GM18858 (cell line): ENCODE data around the gene GLUD1.
"Not testable (repeated sequence)": the region's sequence is repeated elsewhere in the genome, so short reads cannot be mapped to it uniquely, and the experiment has no call there.

Experiments used
- ATAC-seq: cut with Tn5 transposase; IDR thresholded peaks from one replicate; pipeline ENCODE4 v1.9.1; 2021; ENCODE audit not compliant: unreplicated experiment

GLUD1 gene

DNA sequence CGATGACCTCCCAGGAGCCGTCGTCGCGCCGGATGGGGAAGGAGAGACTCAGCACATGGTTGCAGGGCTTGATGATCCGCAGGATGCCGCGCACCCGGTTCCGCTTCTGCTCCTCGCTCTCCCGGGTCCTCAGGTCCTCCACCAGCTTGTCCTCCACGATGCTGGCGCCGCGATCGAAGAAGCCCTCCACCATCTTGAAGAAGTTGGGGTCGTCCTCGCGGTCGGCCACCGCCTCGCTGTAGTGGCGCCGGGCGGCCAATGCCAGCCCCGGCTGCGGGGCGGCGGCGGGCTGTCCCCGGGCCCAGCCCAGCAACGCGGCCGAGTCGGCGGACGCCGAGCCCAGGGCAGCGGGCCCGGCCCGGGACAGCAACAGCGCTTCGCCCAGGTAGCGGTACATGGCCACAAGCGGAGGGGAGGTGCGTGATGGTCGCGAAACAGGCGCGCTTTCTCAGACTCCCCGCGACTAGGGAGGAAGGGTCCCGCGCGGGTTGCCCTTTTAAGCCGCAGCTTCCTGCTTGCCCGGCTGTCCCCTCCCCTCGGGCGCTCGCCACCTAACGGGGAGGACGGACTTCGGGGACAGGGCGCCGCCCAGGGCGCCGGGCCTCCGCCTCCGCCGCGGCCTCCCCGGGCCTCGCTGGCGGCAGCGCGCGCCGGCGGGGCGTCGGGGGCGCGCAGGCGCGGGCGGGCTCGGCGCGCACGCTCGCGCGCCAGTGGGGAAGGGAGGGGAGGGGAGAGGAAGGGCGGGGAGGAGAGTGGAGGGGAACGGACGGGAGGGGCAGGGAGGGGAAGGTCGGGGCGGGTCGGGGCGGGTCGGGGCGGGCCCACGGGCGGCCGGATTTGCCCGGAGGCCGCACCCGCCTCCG lies at the start of gene GLUD1, which contains the start of gene SHLD2:
GLUD1 (minus strand) TSS at position 471 of the 863 bp plus-strand sequence; CDS start at position 397, 74 bp downstream.
SHLD2 (plus strand) TSS at position 834 of the 863 bp plus-strand sequence. CDS start 56,149 bp downstream, outside the sequence.
- peak; percentile 58 for ATAC-seq

- not testable (repeated sequence) for ATAC-seq
These were observed 48.4 kb upstream of the GLUD1 start for GRCh38 chr10:87143109-87143418.

GRCh38 chr10:87142230-87143108 lies 47.8 kb upstream of the GLUD1 start:
- not testable (repeated sequence) for ATAC-seq

DNA sequence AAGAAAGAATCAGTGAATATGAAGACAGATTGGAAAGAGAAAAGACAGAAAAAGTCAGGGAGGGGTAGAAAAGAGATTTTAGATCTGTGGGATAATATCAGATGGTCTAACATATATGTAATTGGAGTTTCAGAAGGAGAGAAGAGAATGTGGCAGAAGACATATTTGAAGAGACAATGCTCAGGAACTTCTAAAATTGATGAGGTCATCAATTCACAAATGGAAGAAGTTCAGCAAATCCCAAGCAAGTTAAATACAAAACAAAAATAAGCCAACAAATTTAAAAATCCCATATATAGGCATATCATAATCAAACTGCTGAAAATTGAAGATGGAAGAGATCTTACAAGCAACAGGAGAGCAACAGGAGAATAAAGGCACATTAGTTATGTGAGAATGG lies 42.8 kb upstream of the GLUD1 start:
- ATAC-seq: not testable (repeated sequence)

- ATAC-seq: not testable (repeated sequence)
These were observed 39.8 kb upstream of the GLUD1 start for GRCh38 chr10:87134440-87134839.

GRCh38 chr10:87133936-87134335 lies 39.3 kb upstream of the GLUD1 start:
- ATAC-seq: not testable (repeated sequence)

- not testable (repeated sequence) for ATAC-seq
These were observed 37.5 kb upstream of the GLUD1 start for GRCh38 chr10:87132176-87132575.

GRCh38 chr10:87127607-87128156 lies 33.0 kb upstream of the GLUD1 start:
- not testable (repeated sequence) for ATAC-seq

GRCh38 chr10:87127048-87127447 lies 32.4 kb upstream of the GLUD1 start:
- ATAC-seq: not testable (repeated sequence)

DNA sequence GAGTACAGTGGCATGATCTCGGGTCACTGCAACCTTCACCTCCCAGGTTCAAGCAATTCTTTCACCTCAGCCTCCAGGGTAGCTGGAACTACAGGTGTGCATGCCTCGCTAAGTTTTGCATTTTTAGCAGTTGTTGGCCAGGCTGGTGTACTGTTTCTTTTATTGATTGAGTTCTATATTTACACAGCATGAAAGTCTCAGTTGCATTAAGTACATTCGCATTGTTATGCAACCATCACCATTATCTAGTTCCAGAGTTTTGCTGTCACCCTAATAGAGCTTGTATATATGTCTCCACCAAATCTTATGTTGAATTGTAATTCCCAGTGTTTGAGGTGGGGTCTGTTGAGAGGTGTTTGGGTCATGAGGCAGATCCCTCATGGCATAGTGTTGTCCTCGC lies 28.7 kb upstream of the GLUD1 start:
- not testable (repeated sequence) for ATAC-seq

GRCh38 chr10:87119029-87119428 lies 24.4 kb upstream of the GLUD1 start:
- not testable (repeated sequence) for ATAC-seq

GRCh38 chr10:87118122-87118521 lies 23.5 kb upstream of the GLUD1 start:
- ATAC-seq: not testable (repeated sequence)

- ATAC-seq: no peak
These were observed 10.9 kb upstream of the GLUD1 start for GRCh38 chr10:87105446-87106124.

DNA sequence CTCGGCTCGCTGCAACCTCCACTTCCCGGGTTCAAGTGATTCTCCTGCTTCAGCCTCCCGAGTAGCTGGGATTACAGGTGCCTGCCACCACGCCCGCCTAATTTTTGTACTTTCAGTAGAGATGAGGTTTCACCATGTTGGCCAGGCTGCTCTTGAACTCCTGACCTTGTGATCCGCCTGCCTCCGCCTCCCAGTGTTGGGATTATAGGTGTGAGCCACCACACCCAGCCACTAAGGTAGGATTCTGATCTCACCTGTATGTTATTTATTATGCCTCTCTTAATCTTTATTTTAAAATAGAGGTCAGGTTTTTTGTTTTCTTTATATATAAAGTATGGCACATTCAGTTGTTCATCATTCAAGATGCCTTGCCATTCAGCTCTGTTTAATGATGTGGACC lies 10.1 kb upstream of the GLUD1 start:
- ATAC-seq: not testable (repeated sequence)

DNA sequence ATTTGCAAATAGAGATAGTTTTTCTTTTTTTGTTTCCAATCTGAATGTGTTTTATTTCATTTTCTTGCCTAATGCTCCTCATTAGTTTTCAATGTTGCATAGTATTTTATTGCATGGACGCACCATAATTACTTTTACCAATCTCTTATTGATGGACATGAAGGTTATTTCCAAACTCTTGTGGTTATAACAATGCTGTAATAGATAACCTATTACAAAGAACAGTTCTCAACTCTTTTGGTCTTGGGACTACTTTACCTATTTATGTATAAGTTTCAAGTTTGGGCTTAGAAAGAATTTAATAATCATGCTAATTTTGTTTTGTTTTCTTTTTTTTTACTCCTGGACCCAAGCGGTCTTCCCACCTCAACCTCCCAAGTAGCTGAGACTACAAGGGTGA lies 7.4 kb upstream of the GLUD1 start:
- ATAC-seq: no peak

DNA sequence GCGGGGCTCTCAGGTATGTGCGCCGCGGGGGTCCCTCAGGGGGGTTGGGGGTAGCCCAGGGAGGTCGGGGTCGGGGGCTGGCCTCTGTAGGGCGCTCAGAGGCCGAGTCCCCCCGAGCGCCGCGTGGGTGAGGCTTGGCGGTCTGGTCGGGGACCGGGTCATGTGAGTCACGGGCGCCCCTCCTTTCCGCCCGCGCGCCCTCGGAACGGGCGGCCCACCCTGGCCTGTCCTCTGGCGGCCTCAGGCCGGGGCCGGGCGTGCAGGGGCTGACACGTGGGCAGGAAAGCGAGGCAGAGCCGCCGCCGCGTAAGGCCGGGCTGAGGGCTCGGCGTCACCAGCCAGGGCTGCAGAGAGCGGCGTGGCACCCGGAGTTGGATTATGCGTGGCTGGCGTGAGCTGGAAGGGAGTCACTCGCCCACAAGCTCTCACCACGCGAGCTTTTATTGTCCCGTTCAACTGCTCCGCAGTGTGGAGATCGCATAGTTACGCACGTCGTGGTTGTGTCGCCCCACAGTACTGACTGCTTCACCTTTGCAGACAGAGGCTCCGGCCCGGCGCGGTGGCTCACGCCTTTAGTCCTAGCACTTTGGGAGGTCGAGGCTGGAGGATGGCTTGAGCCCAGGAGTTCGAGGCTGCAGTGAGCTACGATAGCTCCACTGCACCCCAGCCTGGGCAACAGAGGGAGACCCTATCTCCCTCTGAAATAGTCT lies 748 bp upstream of the GLUD1 start:
- peak; percentile 41 for ATAC-seq

DNA sequence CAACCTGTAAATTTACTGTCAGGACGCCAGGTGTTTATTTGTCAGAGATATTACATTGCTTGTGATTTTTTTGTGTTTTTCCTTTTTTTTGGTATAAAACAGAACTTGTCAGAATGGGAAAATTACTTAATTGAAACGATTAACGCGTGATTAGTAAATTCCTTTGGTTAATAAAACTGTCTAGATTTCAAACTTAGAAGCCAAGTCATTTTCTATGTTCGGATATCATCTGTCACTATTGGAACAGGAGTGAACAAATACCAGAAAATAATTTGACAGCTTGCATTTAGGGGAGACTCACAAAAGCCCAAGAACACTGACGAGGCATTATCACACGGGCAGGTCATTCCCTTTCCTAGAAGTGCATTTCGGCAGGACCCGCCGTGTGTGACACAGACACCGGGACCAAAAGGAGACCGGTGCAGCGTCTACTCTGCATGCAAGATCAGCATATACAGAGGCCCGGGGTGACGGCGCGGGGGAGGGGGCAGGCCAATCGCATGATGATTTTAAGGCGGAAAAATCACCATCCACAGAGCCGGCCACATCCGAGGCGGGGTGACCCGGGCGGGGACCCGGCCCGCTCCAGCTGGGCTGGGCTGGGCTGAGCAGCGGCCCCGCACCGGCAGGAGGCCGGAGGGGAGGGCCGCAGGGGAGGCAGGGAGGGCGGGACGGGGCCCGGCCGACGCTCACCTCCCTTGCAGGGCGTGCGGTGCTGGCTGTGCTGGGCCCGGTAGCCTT lies 841 bp downstream of the GLUD1 start:
- peak; percentile 1 for ATAC-seq

GRCh38 chr10:87092861-87093631 lies 1.6 kb downstream of the GLUD1 start:
- ATAC-seq: no peak
